ENCODE data around the gene DNAJC22. TPM values are rescaled to one million over a fixed set of nuclear protein-coding genes. Genes with fewer than 3 reads are reported as not detected.
A peak's percentile ranks its signal among the peaks of the same experiment; 100 is the strongest.

The DNAJC22 gene
- total and polyA plus RNA-seq, 9 of the 15 experiments (the other 6 are each of a cell fraction or from before 2014, with no cell fraction given), result 0.10 to 1.2 (median 0.47) TPM

DNA sequence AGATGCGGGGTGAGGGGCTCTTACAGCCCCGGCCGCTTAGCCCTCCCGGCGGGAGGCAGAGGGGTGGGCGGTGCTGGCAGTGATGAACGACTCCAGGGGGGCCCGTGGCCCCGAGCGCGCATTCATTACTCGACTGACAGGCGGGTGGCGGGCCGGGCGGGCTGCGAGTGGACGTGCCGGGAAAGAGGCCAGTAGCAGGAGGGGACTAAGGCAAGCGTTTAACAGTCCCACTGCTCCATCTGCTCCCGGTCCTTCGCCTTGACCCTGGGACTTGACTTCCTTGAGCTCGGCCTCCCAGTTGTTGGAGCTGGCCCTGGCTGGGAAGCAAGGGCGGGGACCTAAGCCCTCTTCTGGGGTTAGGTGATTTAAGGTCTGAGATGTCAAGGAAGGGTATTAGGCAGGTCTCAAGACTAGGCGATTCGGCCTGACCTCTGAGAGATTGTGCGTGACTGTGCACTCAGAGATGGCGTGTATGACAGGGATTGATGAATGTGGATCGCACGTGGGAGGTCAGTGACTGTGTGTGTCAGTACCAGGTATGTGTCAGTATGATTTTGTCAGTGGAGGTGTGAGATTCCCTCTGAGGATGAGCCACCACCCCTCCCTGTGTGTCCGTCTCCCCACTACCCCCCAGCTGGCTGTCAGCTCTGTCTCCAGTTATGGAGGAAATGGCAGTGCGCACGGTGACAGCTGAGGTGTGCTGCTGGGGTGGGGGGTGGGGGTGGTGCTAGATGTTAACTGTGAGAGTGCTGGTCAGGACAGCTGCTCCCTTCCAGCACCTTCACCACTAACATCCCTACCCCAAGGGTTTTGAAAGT lies 3.6 kb upstream of the DNAJC22 start:
- intact Hi-C loops (cut with micrococcal nuclease), result loop anchor here (1.0 to 10.0 kb wide), 4 partner anchors 12 to 368 kb away; partner anchors contain the start of genes KMT2D, RHEBL1, WNT1 and WNT10B
- ChIA-PET CTCF (ENCODE audit: low intra/inter-chr PET ratio) (interaction anchor here (0.7 to 2.9 kb wide), 9 partner anchors 9 to 364 kb away, joined by 3 to 49 read pairs (median 6); no protein-coding TSS in a partner anchor), POLR2A (interaction anchor here (0.6 to 3.1 kb wide), 11 partner anchors 12 to 987 kb away, joined by 3 to 27 read pairs (median 6); partner anchors contain the start of genes SPATS2, TROAP and TUBA1C)
- BruUV-seq (replicated peaks), result no TSS peak
- Histone ChIP-seq H4K20me1 (replicated peaks; ENCODE audit: control insufficient read depth, insufficient read depth, low read length) (peaks cover 5% of the 10 kb centered on the region; the same call in 1 of the 2 replicates), H3K79me2 (ENCODE audit: control insufficient read depth, insufficient read depth, low read length) (no peaks in the 10 kb centered on the region), H2AFZ (ENCODE audit: low read depth, low read length) (peak overlapping the region; percentile 61), H3K9me1 (ENCODE audit: control insufficient read depth, insufficient read depth, low read length) (no peaks in the 10 kb centered on the region), H3K36me3 (ENCODE audit: control insufficient read depth, insufficient read depth, low read length) (no peaks in the 10 kb centered on the region), H3K9ac (ENCODE audit: insufficient read depth in 1 of 2, low read depth in 2 of 2, low read length in 2 of 2) (peak overlapping the region in 1 of 2 experiments; percentile 32; a peak in 3 of 4 replicates), H3K9me3 (replicated peaks; ENCODE audit: control insufficient read depth, insufficient read depth, low read depth, low read length) (no peaks in the 10 kb centered on the region), H3K27me3 (ENCODE audit: control insufficient read depth in 2 of 2, insufficient read depth in 2 of 2, low read length in 2 of 2) (peaks cover 27 to 28% of the 10 kb centered on the region in 2 experiments; a peak in 4 of 5 replicates), H3K27ac (ENCODE audit: extremely low read depth, low read depth, low read length) (no peak overlapping the region), H3K4me2 (ENCODE audit: insufficient read depth, low read length) (peak overlapping the region; percentile 75), H3K4me3 (peak overlapping the region; percentile 41), H3K4me1 (replicated peaks in 1 of 2; ENCODE audit: control insufficient read depth in 2 of 2, insufficient read depth in 2 of 2, low read length in 2 of 2) (peaks cover 26 to 61% of the 10 kb centered on the region in 2 experiments)
- peak; percentile 87 for FAIRE-seq
- DNase-seq (ENCODE audit: extremely low read depth in 1 of 4, low spot score in 3 of 4), result peak in 3 of 4 experiments; percentile 27 to 62 (median 35)
- 5% methylated on average over 18 of the region's 33 CpGs for WGBS (ENCODE audit: insufficient coverage, low coverage, missing lambda C conversion rate)
- in situ Hi-C loops (cut with MboI), result no loop called here
- ATAC-seq, result peak; percentile 3; the same call in 1 of the 3 replicates
- TF ChIP-seq, protein P1, sequence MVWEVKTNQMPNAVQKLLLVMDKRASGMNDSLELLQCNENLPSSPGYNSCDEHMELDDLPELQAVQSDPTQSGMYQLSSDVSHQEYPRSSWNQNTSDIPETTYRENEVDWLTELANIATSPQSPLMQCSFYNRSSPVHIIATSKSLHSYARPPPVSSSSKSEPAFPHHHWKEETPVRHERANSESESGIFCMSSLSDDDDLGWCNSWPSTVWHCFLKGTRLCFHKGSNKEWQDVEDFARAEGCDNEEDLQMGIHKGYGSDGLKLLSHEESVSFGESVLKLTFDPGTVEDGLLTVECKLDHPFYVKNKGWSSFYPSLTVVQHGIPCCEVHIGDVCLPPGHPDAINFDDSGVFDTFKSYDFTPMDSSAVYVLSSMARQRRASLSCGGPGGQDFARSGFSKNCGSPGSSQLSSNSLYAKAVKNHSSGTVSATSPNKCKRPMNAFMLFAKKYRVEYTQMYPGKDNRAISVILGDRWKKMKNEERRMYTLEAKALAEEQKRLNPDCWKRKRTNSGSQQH (CRISPR knock-in tag; IDR thresholded peaks at IDR 0.05), result no peak
- TF ChIP-seq NFIC (IDR thresholded peaks at IDR 0.05), result no peak
- no peak for TF ChIP-seq ZNF445 (CRISPR knock-in tag; IDR thresholded peaks at IDR 0.05; ENCODE audit: low read depth)
- TF ChIP-seq, protein P2, sequence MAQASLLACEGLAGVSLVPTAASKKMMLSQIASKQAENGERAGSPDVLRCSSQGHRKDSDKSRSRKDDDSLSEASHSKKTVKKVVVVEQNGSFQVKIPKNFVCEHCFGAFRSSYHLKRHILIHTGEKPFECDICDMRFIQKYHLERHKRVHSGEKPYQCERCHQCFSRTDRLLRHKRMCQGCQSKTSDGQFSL (CRISPR knock-in tag; IDR thresholded peaks at IDR 0.05), result no peak
- TF ChIP-seq, protein P2 (tag; IDR thresholded peaks at IDR 0.05), result no peak
- TF ChIP-seq MEF2D (tag; conservative IDR thresholded peaks at IDR 0.05; ENCODE audit: low read depth), result no peak
- TF ChIP-seq EGR1 (conservative IDR thresholded peaks at IDR 0.05), result peak; percentile 4; the same call in 1 of the 2 replicates
- no peak for TF ChIP-seq PCBP2 (IDR thresholded peaks at IDR 0.05; ENCODE audit: low read depth, low read length, poor library complexity, severe bottlenecking)
- TF ChIP-seq FOXA3 (CRISPR knock-in tag; conservative IDR thresholded peaks at IDR 0.05 in 1 of 2, IDR thresholded peaks at IDR 0.05 in 1 of 2), result no peak
- peak; percentile 89 for TF ChIP-seq MEIS2 (IDR thresholded peaks at IDR 0.05; ENCODE audit: partially characterized antibody)
- no peak for TF ChIP-seq ELF4 (CRISPR knock-in tag; IDR thresholded peaks at IDR 0.05)
- TF ChIP-seq MYBL2 (IDR thresholded peaks at IDR 0.05; ENCODE audit: low read depth), result no peak
- TF ChIP-seq MYBL2 (CRISPR knock-in tag; IDR thresholded peaks at IDR 0.05; ENCODE audit: borderline replicate concordance), result no peak
- TF ChIP-seq KDM1A (IDR thresholded peaks at IDR 0.05), result peak; percentile 92 to 93
- no peak for TF ChIP-seq ZFX (CRISPR knock-in tag; IDR thresholded peaks at IDR 0.05)
- 0 out of 2 replicates have a peak, but pooled peaks have one; percentile 47 for TF ChIP-seq BHLHE40 (IDR thresholded peaks at IDR 0.05; ENCODE audit: low read length)
- no peak for TF ChIP-seq CXXC5 (CRISPR knock-in tag; IDR thresholded peaks at IDR 0.05)
